ENCODE results near the gene MYLK. TPM values are rescaled to one million over a fixed set of nuclear protein-coding genes. Genes with fewer than 3 reads are reported as not detected.

Gene MYLK
- total and polyA plus RNA-seq, 2 donors (not counting 1 experiment from before 2014, with no cell fraction given): 0.51 TPM; not detected in 1

- Mint-ChIP-seq H3K27me3 (no peaks in the 10 kb centered on the region), H3K4me3 (no peak overlapping the region), H3K9me3 (ENCODE audit: insufficient read depth) (no peaks in the 10 kb centered on the region), H3K4me1 (no peaks in the 10 kb centered on the region), H3K27ac (no peak overlapping the region)
- no peaks in the 10 kb centered on the region for H3K27me3 ChIP-seq (replicated peaks in 1 of 4; ENCODE audit: control extremely low read depth in 1 of 4, control insufficient read depth in 3 of 4, insufficient read depth in 4 of 4, low read length in 3 of 4)
- no peaks in the 10 kb centered on the region for H3K9me3 ChIP-seq (ENCODE audit: control extremely low read depth in 1 of 3, control insufficient read depth in 2 of 3, insufficient read depth in 1 of 3, low read length in 2 of 3)
- H3K27ac ChIP-seq (ENCODE audit: low read length in 2 of 2): no peak overlapping the region
- H4K20me1 ChIP-seq (ENCODE audit: control insufficient read depth, insufficient read depth, low read length, poor library complexity, severe bottlenecking): no peaks in the 10 kb centered on the region
- H3K4me2 ChIP-seq (replicated peaks; ENCODE audit: low read depth, low read length, poor library complexity, severe bottlenecking): no peak overlapping the region
- no peak overlapping the region for H2AFZ ChIP-seq (ENCODE audit: insufficient read depth, low read depth, low read length, poor library complexity, severe bottlenecking)
- intact Hi-C loops (cut with micrococcal nuclease): no loop called here
- TF ChIP-seq EZH2 (IDR thresholded peaks at IDR 0.05; ENCODE audit: borderline replicate concordance, insufficient read depth, low read depth, low read length, poor library complexity, severe bottlenecking): no peak
- TF ChIP-seq CTCF (IDR thresholded peaks at IDR 0.05): no peak
- no peak overlapping the region for H3K9ac ChIP-seq (ENCODE audit: low read length)
- ATAC-seq (ENCODE audit: low read depth) (no peak), DNase-seq (no peak)
- H3K79me2 ChIP-seq (ENCODE audit: control insufficient read depth, insufficient read depth, low read length): no peaks in the 10 kb centered on the region
- no peaks in the 10 kb centered on the region for H3K4me1 ChIP-seq (ENCODE audit: control insufficient read depth in 2 of 2, insufficient read depth in 2 of 2, low read length in 2 of 2)
- POLR2A ChIA-PET: no interaction called here
- WGBS (ENCODE audit: insufficient coverage): 99% methylated on average over 6 of the region's 7 CpGs
- H3K36me3 ChIP-seq (replicated peaks in 1 of 2; ENCODE audit: control extremely low read depth in 1 of 2, control insufficient read depth in 1 of 2, extremely low read depth in 1 of 2, insufficient read depth in 2 of 2, low read length in 1 of 2): peaks cover 0 to 2% of the 10 kb centered on the region in 2 experiments
- CTCF ChIA-PET: no interaction called here
- no peak overlapping the region for H3K4me3 ChIP-seq (ENCODE audit: control extremely low read depth in 1 of 5, extremely low read depth in 1 of 5, insufficient read depth in 1 of 5, low read depth in 2 of 5, low read length in 4 of 5)
These were observed 247.0 kb downstream of the MYLK start for GRCh38 chr3:123637131-123637530.

GRCh38 chr3:123636431-123636841 is 247.7 kb downstream of the MYLK start:
- whole genome bisulfite sequencing (ENCODE audit: insufficient coverage): 97% methylated on average over 6 of the region's 8 CpGs
- no peaks in the 10 kb centered on the region for H3K27me3 Mint-ChIP-seq
- Histone ChIP-seq H2AFZ (ENCODE audit: insufficient read depth, low read depth, low read length, poor library complexity, severe bottlenecking) (no peak overlapping the region), H3K4me2 (replicated peaks; ENCODE audit: low read depth, low read length, poor library complexity, severe bottlenecking) (no peak overlapping the region), H3K9me3 (ENCODE audit: control extremely low read depth in 1 of 3, control insufficient read depth in 2 of 3, insufficient read depth in 1 of 3, low read length in 2 of 3) (no peaks in the 10 kb centered on the region), H3K4me3 (ENCODE audit: control extremely low read depth in 1 of 5, extremely low read depth in 1 of 5, insufficient read depth in 1 of 5, low read depth in 2 of 5, low read length in 4 of 5) (no peak overlapping the region), H3K79me2 (ENCODE audit: control insufficient read depth, insufficient read depth, low read length) (no peaks in the 10 kb centered on the region), H3K27ac (ENCODE audit: low read length in 2 of 2) (no peak overlapping the region), H3K9ac (ENCODE audit: low read length) (no peak overlapping the region), H3K4me1 (ENCODE audit: control insufficient read depth in 2 of 2, insufficient read depth in 2 of 2, low read length in 2 of 2) (no peaks in the 10 kb centered on the region), H4K20me1 (ENCODE audit: control insufficient read depth, insufficient read depth, low read length, poor library complexity, severe bottlenecking) (no peaks in the 10 kb centered on the region), H3K36me3 (replicated peaks in 1 of 2; ENCODE audit: control extremely low read depth in 1 of 2, control insufficient read depth in 1 of 2, extremely low read depth in 1 of 2, insufficient read depth in 2 of 2, low read length in 1 of 2) (peaks cover 0 to 2% of the 10 kb centered on the region in 2 experiments), H3K27me3 (replicated peaks in 1 of 4; ENCODE audit: control extremely low read depth in 1 of 4, control insufficient read depth in 3 of 4, insufficient read depth in 4 of 4, low read length in 3 of 4) (no peaks in the 10 kb centered on the region)
- intact Hi-C loops (cut with micrococcal nuclease): no loop called here
- no peak overlapping the region for H3K4me3 Mint-ChIP-seq
- no peaks in the 10 kb centered on the region for H3K4me1 Mint-ChIP-seq
- TF ChIP-seq EZH2 (IDR thresholded peaks at IDR 0.05; ENCODE audit: borderline replicate concordance, insufficient read depth, low read depth, low read length, poor library complexity, severe bottlenecking) (no peak), CTCF (IDR thresholded peaks at IDR 0.05) (no peak)
- POLR2A ChIA-PET: no interaction called here
- ATAC-seq (ENCODE audit: low read depth): no peak
- CTCF ChIA-PET: interaction anchor here (0.8 kb wide), 1 partner anchor 87 kb away, joined by 3 read pairs; no protein-coding TSS in a partner anchor
- no peak overlapping the region for H3K27ac Mint-ChIP-seq
- no peak for DNase-seq
- no peaks in the 10 kb centered on the region for H3K9me3 Mint-ChIP-seq (ENCODE audit: insufficient read depth)

All from B cell (primary cell).